ENCODE data around the gene SLC17A5.

GRCh38 chr6:73639040-73639439 lies 14.8 kb downstream of the SLC17A5 start:
- no peak for TF ChIP-seq PBX3 (IDR thresholded peaks at IDR 0.05; ENCODE audit: insufficient replicate concordance, low read depth, low read length)
- TF ChIP-seq STAT1 (conservative IDR thresholded peaks at IDR 0.05) = no peak
- no peak for TF ChIP-seq TAF1 (IDR thresholded peaks at IDR 0.05; ENCODE audit: borderline replicate concordance, low read depth, low read length)
- no peak for TF ChIP-seq ZNF384 (IDR thresholded peaks at IDR 0.05; ENCODE audit: borderline replicate concordance, low read depth, low read length)
